HCT116 (cell line): Measurements from ENCODE around the gene HSH2D. TPM values are rescaled to one million over a fixed set of nuclear protein-coding genes. Genes with fewer than 3 reads are reported as not detected.

Source experiments
- ATAC-seq: fragments of 200-7000 bp; cut with Tn5 transposase; 2 replicates; pipeline ENCODE4 v1.9.1; 2020; ENCODE audit warnings: mild to moderate bottlenecking, moderate library complexity
- BruUV-seq: library from RNA; stranded (reverse); fragments of 400-500 nt; replicated peaks from 2 replicates; lab custom pipeline; 2021; lab: Mats Ljungman, UMichigan
- CTCF ChIA-PET: fragments of 300-600 bp; sonication (Branson Sonifier 250); formaldehyde crosslinking; loops from one replicate; lab custom pipeline; 2021; ENCODE audit warnings: antibody characterized with exemption; lab: Charles Lee
- POLR2A ChIA-PET: fragments of 300-600, 350-600 bp; sonication (Branson Sonifier 250); formaldehyde crosslinking; loops from one replicate; lab custom pipeline; 2021; ENCODE audit warnings: antibody characterized with exemption; lab: Charles Lee
- RAD21 ChIA-PET, 2 experiments: fragments of 300-600 bp; sonication (Branson Sonifier 250); formaldehyde crosslinking; loops; one replicate each; lab custom pipeline; 2023; ENCODE audit warnings: low total read pairs in 2 of 2; ENCODE audit not compliant: uncharacterized antibody in 2 of 2, unreplicated experiment in 2 of 2, low non-redundant PET in 1 of 2; lab: Charles Lee
- DNase-seq: peaks from one replicate; pipeline ENCODE4 v3.0.0-alpha.2; 2010; ENCODE audit warnings: low read depth, low spot score
- H2AFZ ChIP-seq: fragments of 200-600 bp; shearing (Covaris generic), sonication (generic); 2 replicates; pipeline ENCODE4 v1.6.1; 2017; ENCODE audit warnings: low read depth, mixed run types, mixed read lengths, antibody characterized with exemption, low read length; ENCODE audit not compliant: poor library complexity, severe bottlenecking
- H3K27ac ChIP-seq: 2 replicates; pipeline ENCODE4 v1.5.1; 2012; ENCODE audit warnings: low read depth, low read length
- H3K27me3 ChIP-seq: fragments of 200-600 bp; sonication (generic); 2 replicates; pipeline ENCODE4 v1.6.1; 2016; ENCODE audit warnings: mixed run types, low read length, mixed read lengths; ENCODE audit not compliant: insufficient read depth
- H3K36me3 ChIP-seq, 2 experiments: fragments of 200-500 bp in 1 of 2; fragments of 200-600 bp in 1 of 2; sonication (Bioruptor generic) in 1 of 2; sonication (generic) in 1 of 2; 2 replicates each; pipeline versions ENCODE4 v1.5.1 to v1.6.1; 2014 to 2016; ENCODE audit warnings: low read length in 2 of 2, inconsistent platforms in 1 of 2, mixed read lengths in 1 of 2, mixed run types in 1 of 2; ENCODE audit not compliant: insufficient read depth in 2 of 2, control insufficient read depth in 1 of 2
- H3K4me1 ChIP-seq, 2 experiments: fragments of 200-600 bp in 1 of 2; sonication (generic) in 1 of 2; 2 replicates each; pipeline versions ENCODE4 v1.5.1 to v1.6.1; 2012 to 2017; ENCODE audit warnings: low read length in 2 of 2, inconsistent platforms in 1 of 2, mild to moderate bottlenecking in 1 of 2, mixed read lengths in 1 of 2, mixed run types in 1 of 2, moderate library complexity in 1 of 2; ENCODE audit not compliant: insufficient read depth in 2 of 2, control insufficient read depth in 1 of 2
- H3K4me2 ChIP-seq: fragments of 200-600 bp; sonication (generic); 2 replicates; pipeline ENCODE4 v1.6.1; 2017; ENCODE audit warnings: mixed run types, low read length, mixed read lengths
- H3K4me3 ChIP-seq, 2 experiments: fragments of 200-600 bp in 1 of 2; sonication (generic) in 1 of 2; replicated peaks in 1 of 2; 2 replicates each; pipeline ENCODE4 v1.5.1; 2011 to 2016; ENCODE audit warnings: low read length in 2 of 2, control low read depth in 1 of 2, low read depth in 1 of 2, mild to moderate bottlenecking in 1 of 2, mixed read lengths in 1 of 2, mixed run types in 1 of 2
- H3K79me2 ChIP-seq: fragments of 200-600 bp; sonication (generic); 2 replicates; pipeline ENCODE4 v1.6.1; 2017; ENCODE audit warnings: mild to moderate bottlenecking, mixed run types, low read length, moderate library complexity, mixed read lengths; ENCODE audit not compliant: insufficient read depth
- H3K9ac ChIP-seq: fragments of 200-600 bp; sonication (generic); 2 replicates; pipeline ENCODE4 v1.6.1; 2016; ENCODE audit warnings: low read length, mixed read lengths
- H3K9me2 ChIP-seq: fragments of 200-600 bp; sonication (generic), shearing (Covaris generic); 2 replicates; pipeline ENCODE4 v1.6.1; 2017; ENCODE audit warnings: mixed run types, mild to moderate bottlenecking, moderate library complexity; ENCODE audit not compliant: insufficient read depth
- H3K9me3 ChIP-seq, 2 experiments: fragments of 200-500 bp in 1 of 2; fragments of 200-600 bp in 1 of 2; sonication (Bioruptor generic) in 1 of 2; sonication (generic) in 1 of 2; 2 replicates each; pipeline ENCODE4 v1.6.1; 2014 to 2017; ENCODE audit warnings: low read length in 2 of 2, mixed read lengths in 2 of 2, inconsistent platforms in 1 of 2, low read depth in 1 of 2, mild to moderate bottlenecking in 1 of 2, mixed run types in 1 of 2, moderate library complexity in 1 of 2; ENCODE audit not compliant: control insufficient read depth in 1 of 2, insufficient read depth in 1 of 2
- H4K20me1 ChIP-seq: fragments of 200-600 bp; sonication (generic), shearing (Covaris generic); 2 replicates; pipeline ENCODE4 v1.6.1; 2017; ENCODE audit warnings: mixed run types, mild to moderate bottlenecking, moderate library complexity; ENCODE audit not compliant: insufficient read depth
- CBX3 ChIP-seq: IDR thresholded peaks from 2 replicates; pipeline ENCODE4 v1.6.1; 2012; ENCODE audit warnings: low read depth
- FOSL1 ChIP-seq: IDR thresholded peaks from 2 replicates; pipeline ENCODE4 v1.6.1; 2012; ENCODE audit warnings: low read depth
- POLR2A ChIP-seq: IDR thresholded peaks from 2 replicates; pipeline ENCODE4 v1.7.0; 2011; ENCODE audit warnings: borderline replicate concordance; ENCODE audit not compliant: insufficient read depth, insufficient read length; ENCODE audit errors: extremely low read depth
- POLR2AphosphoS5 ChIP-seq: IDR thresholded peaks from 2 replicates; pipeline ENCODE4 v1.6.1; 2011; ENCODE audit warnings: mild to moderate bottlenecking, low read depth, low read length, moderate library complexity
- TCF7L2 ChIP-seq: IDR thresholded peaks from 2 replicates; pipeline ENCODE4 v1.7.0; 2011; ENCODE audit warnings: borderline replicate concordance, inconsistent platforms; ENCODE audit not compliant: insufficient read depth, insufficient read length; ENCODE audit errors: extremely low read depth
- intact Hi-C: fragments of 100-400 bp; cut with micrococcal nuclease; formaldehyde crosslinking; loops from 2 replicates; pipeline ENCODE4 v1.10.0; 2022
- total RNA-seq: library from RNA; stranded (reverse); gene quantifications from one replicate; pipeline ENCODE4 v1.2.1, GENCODE V29; 2021; ENCODE audit not compliant: unreplicated experiment
- TF ChIP-seq, protein P1 (sequence below), 3 experiments: fragments of 200-600 bp in 1 of 3; sonication (generic) in 1 of 3; IDR thresholded peaks in 2 of 3; conservative IDR thresholded peaks in 1 of 3; 2 replicates each; pipeline ENCODE4 v1.5.1; 2012 to 2017; ENCODE audit warnings: low read depth in 2 of 3, low read length in 2 of 3, antibody characterized with exemption in 1 of 3, borderline replicate concordance in 1 of 3, control low read depth in 1 of 3, mild to moderate bottlenecking in 1 of 3, mixed read lengths in 1 of 3, mixed run types in 1 of 3, moderate library complexity in 1 of 3; ENCODE audit not compliant: insufficient read depth in 1 of 3

Gene HSH2D
- total RNA-seq, 1 experiment from 2014 or later = 21.4 TPM

DNA sequence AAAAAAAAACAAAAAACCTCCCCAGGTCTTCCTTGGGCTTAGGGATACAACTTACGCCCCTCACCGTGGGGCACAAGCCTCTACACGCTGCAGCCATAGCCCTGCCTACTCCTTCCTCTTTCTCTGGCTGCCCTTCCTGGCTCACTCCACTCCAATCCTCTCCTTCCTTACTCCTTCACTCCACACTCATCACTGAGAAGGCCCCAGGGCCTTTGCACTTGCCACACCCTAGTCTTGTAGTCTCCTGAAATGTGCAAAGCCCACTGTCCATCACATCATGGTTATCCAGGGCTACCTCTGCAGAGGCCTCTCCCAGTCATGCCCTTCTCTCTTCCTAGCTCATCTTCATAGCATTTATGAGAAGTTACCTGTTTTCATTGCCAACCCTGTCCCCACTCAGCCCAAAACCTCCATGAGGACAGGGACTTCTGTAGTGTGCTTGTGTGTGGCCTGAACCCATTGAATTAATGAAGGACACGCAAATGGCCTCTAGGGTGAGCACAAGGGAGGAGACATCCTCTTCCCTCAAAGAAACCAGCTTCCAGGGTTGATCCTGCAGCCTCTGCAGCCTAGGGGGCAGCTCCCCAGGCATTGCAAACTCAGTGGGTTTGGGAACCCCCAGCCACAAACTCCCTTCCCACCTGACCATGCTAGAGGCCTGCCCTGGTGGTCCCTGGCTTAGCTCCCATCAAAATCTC is 7.9 kb upstream of the HSH2D start:
- Histone ChIP-seq H3K27me3 (no peaks in the 10 kb centered on the region), H2AFZ (no peak overlapping the region), H3K36me3 (peaks cover 10 to 23% of the 10 kb centered on the region in 2 experiments; a peak in 2 of 4 replicates), H3K4me2 (no peak overlapping the region), H3K27ac (no peak overlapping the region), H3K9me2 (no peaks in the 10 kb centered on the region), H3K9ac (no peak overlapping the region), H3K4me3 (no peak overlapping the region), H3K79me2 (no peaks in the 10 kb centered on the region), H4K20me1 (no peaks in the 10 kb centered on the region), H3K9me3 (no peaks in the 10 kb centered on the region), H3K4me1 (no peaks in the 10 kb centered on the region)
- ChIA-PET POLR2A (no interaction called here), RAD21 (interaction anchor here in 1 of 2 experiments (0.6 kb wide), 1 partner anchor 9 kb away, joined by 4 read pairs; no protein-coding TSS in a partner anchor), CTCF (no interaction called here)
- DNase-seq (no peak), ATAC-seq (peak; percentile 55)
- no peak for TF ChIP-seq POLR2AphosphoS5
- TF ChIP-seq, protein P1, sequence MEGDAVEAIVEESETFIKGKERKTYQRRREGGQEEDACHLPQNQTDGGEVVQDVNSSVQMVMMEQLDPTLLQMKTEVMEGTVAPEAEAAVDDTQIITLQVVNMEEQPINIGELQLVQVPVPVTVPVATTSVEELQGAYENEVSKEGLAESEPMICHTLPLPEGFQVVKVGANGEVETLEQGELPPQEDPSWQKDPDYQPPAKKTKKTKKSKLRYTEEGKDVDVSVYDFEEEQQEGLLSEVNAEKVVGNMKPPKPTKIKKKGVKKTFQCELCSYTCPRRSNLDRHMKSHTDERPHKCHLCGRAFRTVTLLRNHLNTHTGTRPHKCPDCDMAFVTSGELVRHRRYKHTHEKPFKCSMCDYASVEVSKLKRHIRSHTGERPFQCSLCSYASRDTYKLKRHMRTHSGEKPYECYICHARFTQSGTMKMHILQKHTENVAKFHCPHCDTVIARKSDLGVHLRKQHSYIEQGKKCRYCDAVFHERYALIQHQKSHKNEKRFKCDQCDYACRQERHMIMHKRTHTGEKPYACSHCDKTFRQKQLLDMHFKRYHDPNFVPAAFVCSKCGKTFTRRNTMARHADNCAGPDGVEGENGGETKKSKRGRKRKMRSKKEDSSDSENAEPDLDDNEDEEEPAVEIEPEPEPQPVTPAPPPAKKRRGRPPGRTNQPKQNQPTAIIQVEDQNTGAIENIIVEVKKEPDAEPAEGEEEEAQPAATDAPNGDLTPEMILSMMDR (IDR thresholded peaks at IDR 0.05 in 2 of 3, conservative IDR thresholded peaks at IDR 0.05 in 1 of 3; ENCODE audit: borderline replicate concordance in 1 of 3, insufficient read depth in 1 of 3, low read depth in 2 of 3, low read length in 2 of 3) = no peak
- no peak for TF ChIP-seq TCF7L2
- TF ChIP-seq CBX3 = no peak
- no peak for TF ChIP-seq FOSL1
- no peak for TF ChIP-seq POLR2A
- intact Hi-C loops = no loop called here
- BruUV-seq = no TSS peak
